Neural cell (in vitro differentiated cells): ENCODE results near the gene MGAT4C.
"Not testable (repeated sequence)": the region's sequence is repeated elsewhere in the genome, so short reads cannot be mapped to it uniquely, and the experiment has no call there.

Source experiments
- CTCF ChIP-seq: fragments of 450-650 bp; IDR thresholded peaks from 2 replicates; pipeline ENCODE4 v1.5.1; 2014; ENCODE audit warnings: antibody characterized with exemption, mild to moderate bottlenecking, moderate library complexity; ENCODE audit not compliant: poor library complexity, severe bottlenecking
- EP300 ChIP-seq: fragments of 450-650 bp; conservative IDR thresholded peaks from 2 replicates; pipeline ENCODE4 v1.6.1; 2014; ENCODE audit warnings: antibody characterized with exemption, mild to moderate bottlenecking, moderate library complexity; ENCODE audit not compliant: poor library complexity, severe bottlenecking
- EZH2 ChIP-seq: fragments of 200-600, 300-800 bp; shearing (Covaris generic), sonication (generic); IDR thresholded peaks from 2 replicates; pipeline ENCODE4 v1.6.1; 2014; ENCODE audit warnings: antibody characterized with exemption, low read length, borderline replicate concordance, mild to moderate bottlenecking; ENCODE audit not compliant: insufficient read depth, poor library complexity, severe bottlenecking
- MXI1 ChIP-seq: fragments of 450-650 bp; conservative IDR thresholded peaks from 2 replicates; pipeline ENCODE4 v1.6.1; 2014; ENCODE audit warnings: antibody characterized with exemption, mild to moderate bottlenecking; ENCODE audit not compliant: poor library complexity, severe bottlenecking
- POLR2AphosphoS5 ChIP-seq: IDR thresholded peaks from 2 replicates; pipeline ENCODE4 v1.6.1; 2012
- RAD21 ChIP-seq: fragments of 450-650 bp; conservative IDR thresholded peaks from 2 replicates; pipeline ENCODE4 v1.6.1; 2014; ENCODE audit warnings: antibody characterized with exemption, mild to moderate bottlenecking, moderate library complexity
- REST ChIP-seq: IDR thresholded peaks from 2 replicates; pipeline ENCODE4 v1.6.1; 2012; ENCODE audit warnings: borderline replicate concordance
- SMC3 ChIP-seq: fragments of 450-650 bp; conservative IDR thresholded peaks from 2 replicates; pipeline ENCODE4 v1.6.1; 2014; ENCODE audit warnings: antibody characterized with exemption, mild to moderate bottlenecking, moderate library complexity; ENCODE audit not compliant: poor library complexity

GRCh38 chr12:86126900-86127299 is 129.3 kb downstream of the MGAT4C start:
- not testable (repeated sequence) for TF ChIP-seq CTCF, SMC3, EZH2, POLR2AphosphoS5, EP300, REST, RAD21, MXI1
